ENCODE measurements around the gene KIAA1217.
"Not testable (repeated sequence)": the region's sequence is repeated elsewhere in the genome, so short reads cannot be mapped to it uniquely, and the experiment has no call there.

Gene KIAA1217

GRCh38 chr10:24344695-24345463, 135.9 kb downstream of the KIAA1217 start:
- Histone ChIP-seq H3K4me2 (peak overlapping the region; percentile 31 to 69 (median 53); a peak in 21 of 22 replicates), H3K4me3 (no peak overlapping the region), H3K36me3 (no peaks in the 10 kb centered on the region), H3K9me3 (replicated peaks in 1 of 11) (no peaks in the 10 kb centered on the region), H3K27me3 (no peaks in the 10 kb centered on the region), H3K27ac (peak overlapping the region in 7 of 11 experiments; percentile 8 to 54 (median 38); a peak in 10 of 22 replicates), H3K9ac (no peak overlapping the region; a peak in 1 of 22 replicates), H3K4me1 (peaks cover 19 to 25% (median 20%) of the 10 kb centered on the region in 10 experiments), H4K20me1 (no peaks in the 10 kb centered on the region)
- no peak for TF ChIP-seq Cebpa-rat (IDR thresholded peaks at IDR 0.05)

GRCh38 chr10:24346877-24347519, 138.1 kb downstream of the KIAA1217 start:
- no peaks in the 10 kb centered on the region for H3K27me3 ChIP-seq
- peaks cover 33 to 40% (median 35%) of the 10 kb centered on the region in 10 experiments for H3K4me1 ChIP-seq
- no peak overlapping the region for H3K27ac ChIP-seq
- no peak overlapping the region for H3K9ac ChIP-seq
- H3K9me3 ChIP-seq (replicated peaks in 1 of 11), result no peaks in the 10 kb centered on the region
- H4K20me1 ChIP-seq, result no peaks in the 10 kb centered on the region
- no peak overlapping the region for H3K4me2 ChIP-seq
- H3K36me3 ChIP-seq, result no peaks in the 10 kb centered on the region
- no peak overlapping the region for H3K4me3 ChIP-seq
- TF ChIP-seq Cebpa-rat (IDR thresholded peaks at IDR 0.05), result no peak

GRCh38 chr10:24349379-24350001, 140.6 kb downstream of the KIAA1217 start:
- Histone ChIP-seq H3K4me3 (no peak overlapping the region), H3K27me3 (no peaks in the 10 kb centered on the region), H3K4me1 (peaks cover 23 to 29% (median 25%) of the 10 kb centered on the region in 10 experiments), H3K36me3 (no peaks in the 10 kb centered on the region), H3K4me2 (peak overlapping the region; percentile 52 to 63 (median 58); a peak in 20 of 22 replicates), H3K9me3 (replicated peaks in 1 of 11) (no peaks in the 10 kb centered on the region), H4K20me1 (no peaks in the 10 kb centered on the region), H3K9ac (no peak overlapping the region), H3K27ac (no peak overlapping the region)
- TF ChIP-seq Cebpa-rat (IDR thresholded peaks at IDR 0.05), result no peak

- H3K4me2 ChIP-seq, result peak overlapping the region; percentile 52 to 63 (median 58)
Observed at GRCh38 chr10:24350070-24350921, 141.4 kb downstream of the KIAA1217 start.

GRCh38 chr10:24350922-24351225, 141.9 kb downstream of the KIAA1217 start:
- peak overlapping the region; percentile 52 to 63 (median 58) for H3K4me2 ChIP-seq
- peaks cover 15 to 24% (median 18%) of the 10 kb centered on the region in 10 experiments for H3K4me1 ChIP-seq
- not testable (repeated sequence) for H4K20me1 ChIP-seq; H3K4me3 ChIP-seq; H3K36me3 ChIP-seq; H3K9me3 ChIP-seq (replicated peaks in 1 of 11); H3K9ac ChIP-seq; H3K27me3 ChIP-seq
- H3K27ac ChIP-seq, result peak overlapping the region in 1 of 11 experiments; percentile 35; a peak in 2 of 22 replicates

More at GRCh38 chr10:24350070-24350921, 141.4 kb downstream of the KIAA1217 start:
- Histone ChIP-seq H3K27ac (peak overlapping the region in 7 of 11 experiments; percentile 3 to 43 (median 18); a peak in 5 of 22 replicates), H3K4me1 (peaks cover 15 to 24% (median 18%) of the 10 kb centered on the region in 10 experiments), H3K36me3 (no peaks in the 10 kb centered on the region), H3K27me3 (no peaks in the 10 kb centered on the region), H3K9ac (no peak overlapping the region), H3K9me3 (replicated peaks in 1 of 11) (no peaks in the 10 kb centered on the region), H4K20me1 (no peaks in the 10 kb centered on the region), H3K4me3 (no peak overlapping the region)
- TF ChIP-seq Cebpa-rat (IDR thresholded peaks at IDR 0.05), result no peak

GRCh38 chr10:24351961-24352360, 143.0 kb downstream of the KIAA1217 start:
- H3K4me1 ChIP-seq, result peaks cover 15 to 24% (median 18%) of the 10 kb centered on the region in 10 experiments

GRCh38 chr10:24352399-24352798, 143.5 kb downstream of the KIAA1217 start:
- Histone ChIP-seq H3K27ac (no peak overlapping the region), H3K4me3 (no peak overlapping the region), H3K9ac (no peak overlapping the region), H3K4me1 (peaks cover 15 to 24% (median 18%) of the 10 kb centered on the region in 10 experiments), H3K27me3 (no peaks in the 10 kb centered on the region), H3K36me3 (no peaks in the 10 kb centered on the region), H4K20me1 (no peaks in the 10 kb centered on the region), H3K9me3 (replicated peaks in 1 of 11) (no peaks in the 10 kb centered on the region), H3K4me2 (no peak overlapping the region)
- no peak for TF ChIP-seq Cebpa-rat (IDR thresholded peaks at IDR 0.05)

More at GRCh38 chr10:24351961-24352360, 143.0 kb downstream of the KIAA1217 start:
- no peak overlapping the region for H3K27ac ChIP-seq
- no peak for TF ChIP-seq Cebpa-rat (IDR thresholded peaks at IDR 0.05)
- H3K27me3 ChIP-seq, result no peaks in the 10 kb centered on the region
- no peak overlapping the region for H3K4me3 ChIP-seq
- no peak overlapping the region for H3K4me2 ChIP-seq
- no peaks in the 10 kb centered on the region for H4K20me1 ChIP-seq
- H3K9me3 ChIP-seq (replicated peaks in 1 of 11), result no peaks in the 10 kb centered on the region
- H3K9ac ChIP-seq, result no peak overlapping the region
- no peaks in the 10 kb centered on the region for H3K36me3 ChIP-seq

GRCh38 chr10:24353319-24353718, 144.4 kb downstream of the KIAA1217 start:
- Histone ChIP-seq H3K27ac (no peak overlapping the region), H3K9me3 (replicated peaks in 1 of 11) (no peaks in the 10 kb centered on the region), H4K20me1 (no peaks in the 10 kb centered on the region), H3K36me3 (no peaks in the 10 kb centered on the region), H3K4me1 (peaks cover 15 to 24% (median 18%) of the 10 kb centered on the region in 10 experiments), H3K27me3 (no peaks in the 10 kb centered on the region), H3K9ac (no peak overlapping the region), H3K4me3 (no peak overlapping the region), H3K4me2 (no peak overlapping the region)
- no peak for TF ChIP-seq Cebpa-rat (IDR thresholded peaks at IDR 0.05)
